ENCODE measurements around the gene CEP83. TPM values are rescaled to one million over a fixed set of nuclear protein-coding genes. Genes with fewer than 3 reads are reported as not detected.

CEP83 gene
- total and polyA plus RNA-seq, 2 donors (not counting 1 experiment from before 2014, with no cell fraction given) = 4.0 to 24.8 TPM

GRCh38 chr12:94304566-94305061, 155.1 kb downstream of the CEP83 start:
- no peak overlapping the region for H3K9ac ChIP-seq (ENCODE audit: low read length)
- H3K27ac ChIP-seq (ENCODE audit: low read length in 2 of 2) = peak overlapping the region in 1 of 2 donors; percentile 8
- ChIA-PET CTCF (interaction anchor here (1.2 kb wide), 1 partner anchor 20 kb away, joined by 3 read pairs; no protein-coding TSS in a partner anchor), POLR2A (interaction anchor here (0.6 to 0.7 kb wide), 2 partner anchors 153 to 356 kb away, joined by 3 to 4 read pairs; no protein-coding TSS in a partner anchor)
- DNase-seq = no peak
- 96% methylated on average over 2 of the region's 3 CpGs for WGBS (ENCODE audit: insufficient coverage)
- no peak overlapping the region for H2AFZ ChIP-seq (ENCODE audit: insufficient read depth, low read depth, low read length, poor library complexity, severe bottlenecking)
- no peaks in the 10 kb centered on the region for H3K9me3 Mint-ChIP-seq (ENCODE audit: insufficient read depth)
- H3K4me1 Mint-ChIP-seq = peaks cover 39% of the 10 kb centered on the region
- H3K27me3 Mint-ChIP-seq = no peaks in the 10 kb centered on the region
- H3K27ac Mint-ChIP-seq = peak overlapping the region; percentile 39
- H3K79me2 ChIP-seq (ENCODE audit: control insufficient read depth, insufficient read depth, low read length) = no peaks in the 10 kb centered on the region
- intact Hi-C loops (cut with micrococcal nuclease) = no loop called here
- H3K9me3 ChIP-seq (ENCODE audit: control extremely low read depth in 1 of 3, control insufficient read depth in 2 of 3, insufficient read depth in 1 of 3, low read length in 2 of 3) = peaks cover 0 to 1% (median 0%) of the 10 kb centered on the region in 3 donors
- H3K4me3 Mint-ChIP-seq = no peak overlapping the region
- ATAC-seq (ENCODE audit: low read depth) = no peak
- H3K4me1 ChIP-seq (ENCODE audit: control insufficient read depth in 2 of 2, insufficient read depth in 2 of 2, low read length in 2 of 2) = peaks cover 0 to 12% of the 10 kb centered on the region in 2 donors
- H4K20me1 ChIP-seq (ENCODE audit: control insufficient read depth, insufficient read depth, low read length, poor library complexity, severe bottlenecking) = no peaks in the 10 kb centered on the region
- no peak overlapping the region for H3K4me2 ChIP-seq (replicated peaks; ENCODE audit: low read depth, low read length, poor library complexity, severe bottlenecking)
- peaks cover 22 to 52% of the 10 kb centered on the region in 2 experiments for H3K36me3 ChIP-seq (replicated peaks in 1 of 2; ENCODE audit: control extremely low read depth in 1 of 2, control insufficient read depth in 1 of 2, extremely low read depth in 1 of 2, insufficient read depth in 2 of 2, low read length in 1 of 2)
- H3K27me3 ChIP-seq (replicated peaks in 1 of 4; ENCODE audit: control extremely low read depth in 1 of 4, control insufficient read depth in 3 of 4, insufficient read depth in 4 of 4, low read length in 3 of 4) = no peaks in the 10 kb centered on the region
- H3K4me3 ChIP-seq (ENCODE audit: control extremely low read depth in 1 of 5, extremely low read depth in 1 of 5, insufficient read depth in 1 of 5, low read depth in 2 of 5, low read length in 4 of 5) = no peak overlapping the region
- TF ChIP-seq CTCF (IDR thresholded peaks at IDR 0.05) (no peak), EZH2 (IDR thresholded peaks at IDR 0.05; ENCODE audit: borderline replicate concordance, insufficient read depth, low read depth, low read length, poor library complexity, severe bottlenecking) (no peak)

- Histone ChIP-seq H3K27ac (ENCODE audit: low read length in 2 of 2) (no peak overlapping the region), H3K4me1 (ENCODE audit: control insufficient read depth in 2 of 2, insufficient read depth in 2 of 2, low read length in 2 of 2) (peaks cover 0 to 12% of the 10 kb centered on the region in 2 donors), H3K4me3 (ENCODE audit: control extremely low read depth in 1 of 5, extremely low read depth in 1 of 5, insufficient read depth in 1 of 5, low read depth in 2 of 5, low read length in 4 of 5) (no peak overlapping the region), H3K36me3 (replicated peaks in 1 of 2; ENCODE audit: control extremely low read depth in 1 of 2, control insufficient read depth in 1 of 2, extremely low read depth in 1 of 2, insufficient read depth in 2 of 2, low read length in 1 of 2) (peaks cover 18 to 58% of the 10 kb centered on the region in 2 experiments), H3K9ac (ENCODE audit: low read length) (no peak overlapping the region), H3K9me3 (ENCODE audit: control extremely low read depth in 1 of 3, control insufficient read depth in 2 of 3, insufficient read depth in 1 of 3, low read length in 2 of 3) (peaks cover 0 to 1% (median 0%) of the 10 kb centered on the region in 3 donors), H2AFZ (ENCODE audit: insufficient read depth, low read depth, low read length, poor library complexity, severe bottlenecking) (no peak overlapping the region), H3K27me3 (replicated peaks in 1 of 4; ENCODE audit: control extremely low read depth in 1 of 4, control insufficient read depth in 3 of 4, insufficient read depth in 4 of 4, low read length in 3 of 4) (no peaks in the 10 kb centered on the region), H4K20me1 (ENCODE audit: control insufficient read depth, insufficient read depth, low read length, poor library complexity, severe bottlenecking) (no peaks in the 10 kb centered on the region), H3K79me2 (ENCODE audit: control insufficient read depth, insufficient read depth, low read length) (peaks cover 3% of the 10 kb centered on the region), H3K4me2 (replicated peaks; ENCODE audit: low read depth, low read length, poor library complexity, severe bottlenecking) (no peak overlapping the region)
- Mint-ChIP-seq H3K27ac (no peak overlapping the region), H3K27me3 (no peaks in the 10 kb centered on the region), H3K9me3 (ENCODE audit: insufficient read depth) (no peaks in the 10 kb centered on the region), H3K4me1 (peaks cover 39% of the 10 kb centered on the region), H3K4me3 (no peak overlapping the region)
- intact Hi-C loops (cut with micrococcal nuclease) = no loop called here
- TF ChIP-seq CTCF (IDR thresholded peaks at IDR 0.05) (no peak), EZH2 (IDR thresholded peaks at IDR 0.05; ENCODE audit: borderline replicate concordance, insufficient read depth, low read depth, low read length, poor library complexity, severe bottlenecking) (no peak)
- ChIA-PET POLR2A (interaction anchor here (0.6 kb wide), 1 partner anchor 357 kb away, joined by 4 read pairs; no protein-coding TSS in a partner anchor), CTCF (interaction anchor here (0.7 kb wide), 1 partner anchor 214 kb away, joined by 4 read pairs; no protein-coding TSS in a partner anchor)
- ATAC-seq (ENCODE audit: low read depth) (no peak), DNase-seq (no peak)
- no CpG with 5 or more reads among the region's 1 CpG for WGBS (ENCODE audit: insufficient coverage)
Observed at GRCh38 chr12:94304012-94304411, 155.7 kb downstream of the CEP83 start.
